Hepatocyte (in vitro differentiated cells): Measurements from ENCODE around the gene STK38. TPM values are rescaled to one million over a fixed set of nuclear protein-coding genes. Genes with fewer than 3 reads are reported as not detected.
A peak's percentile ranks its signal among the peaks of the same experiment; 100 is the strongest.

Experiments used
- DNase-seq: peaks from one replicate; pipeline ENCODE4 v3.0.0-alpha.2; 2016; ENCODE audit warnings: low spot score
- H2AFZ ChIP-seq: fragments of 200-600 bp; sonication (generic); 2 replicates; pipeline ENCODE4 v1.6.0; 2016; ENCODE audit warnings: antibody characterized with exemption, mild to moderate bottlenecking
- H3K27ac ChIP-seq: fragments of 200-600 bp; sonication (generic); 2 replicates; pipeline ENCODE4 v1.5.1; 2016; ENCODE audit warnings: mild to moderate bottlenecking
- H3K27me3 ChIP-seq: fragments of 200-600 bp; sonication (generic); 2 replicates; pipeline ENCODE4 v1.6.1; 2016
- H3K36me3 ChIP-seq: fragments of 200-600 bp; sonication (generic); replicated peaks from 2 replicates; pipeline ENCODE4 v1.5.1; 2016; ENCODE audit warnings: low read depth; ENCODE audit not compliant: insufficient read depth
- H3K4me1 ChIP-seq: fragments of 200-600 bp; sonication (generic); 2 replicates; pipeline ENCODE4 v1.5.1; 2016; ENCODE audit warnings: mild to moderate bottlenecking, moderate library complexity; ENCODE audit not compliant: insufficient read depth
- H3K4me2 ChIP-seq: fragments of 200-600 bp; sonication (generic); 2 replicates; pipeline ENCODE4 v1.6.0; 2016
- H3K4me3 ChIP-seq: fragments of 200-600 bp; sonication (generic); 2 replicates; pipeline ENCODE4 v1.5.1; 2016; ENCODE audit warnings: mild to moderate bottlenecking
- H3K79me2 ChIP-seq: fragments of 200-600 bp; sonication (generic); 2 replicates; pipeline ENCODE4 v1.6.0; 2017; ENCODE audit warnings: mild to moderate bottlenecking
- H3K9me2 ChIP-seq: fragments of 200-600 bp; sonication (generic); replicated peaks from 2 replicates; pipeline ENCODE4 v1.6.0; 2017; ENCODE audit warnings: mild to moderate bottlenecking; ENCODE audit not compliant: insufficient read depth
- H3K9me3 ChIP-seq: fragments of 200-600 bp; sonication (generic); 2 replicates; pipeline ENCODE4 v1.5.1; 2016; ENCODE audit warnings: low read depth, mild to moderate bottlenecking
- H4K20me1 ChIP-seq: fragments of 200-600 bp; sonication (generic); 2 replicates; pipeline ENCODE4 v1.6.0; 2016; ENCODE audit warnings: mild to moderate bottlenecking; ENCODE audit not compliant: insufficient read depth, poor library complexity, severe bottlenecking
- CTCF ChIP-seq: fragments of 200-600 bp; sonication (generic); IDR thresholded peaks from 2 replicates; pipeline ENCODE4 v1.5.1; 2016; ENCODE audit warnings: antibody characterized with exemption, mild to moderate bottlenecking; ENCODE audit not compliant: poor library complexity
- EZH2 ChIP-seq: fragments of 200-600 bp; sonication (generic); IDR thresholded peaks from 2 replicates; pipeline ENCODE4 v1.6.1; 2016; ENCODE audit warnings: antibody characterized with exemption, mild to moderate bottlenecking, borderline replicate concordance
- EZH2phosphoT487 ChIP-seq: fragments of 200-600 bp; sonication (generic); IDR thresholded peaks from one replicate; pipeline ENCODE4 v1.6.1; 2018; ENCODE audit warnings: antibody characterized with exemption, mild to moderate bottlenecking, low read depth, moderate library complexity; ENCODE audit not compliant: unreplicated experiment, severe bottlenecking
- WGBS: methylation state at CpG from one replicate; pipeline ENCODE4 v1.1.6; 2016; ENCODE audit warnings: low lambda C conversion rate; ENCODE audit errors: missing lambda C conversion rate; 5-methylcytosine and 5-hydroxymethylcytosine counted together
- polyA plus RNA-seq: library from polyadenylated mRNA; unstranded; fragments of >200 nt; fragmentation: Nextera tagmentation; extraction: Ambion mirVana; gene quantifications from 2 replicates; pipeline ENCODE4 v1.2.1, GENCODE V29; 2016
- total RNA-seq: library from RNA; depleted of rRNA; stranded (reverse); fragments of >200 nt; gene quantifications from 2 replicates; pipeline ENCODE4 v1.2.3, GENCODE V29; 2014

Gene STK38
- total and polyA plus RNA-seq, 2 experiments from 2014 or later: 27.7 to 39.1 TPM

GRCh38 chr6:36570264-36570663, 23.0 kb upstream of the STK38 start:
- no peaks in the 10 kb centered on the region for H3K9me3 ChIP-seq
- H3K27me3 ChIP-seq: no peaks in the 10 kb centered on the region
- no peak overlapping the region for H3K4me3 ChIP-seq
- no peaks in the 10 kb centered on the region for H3K9me2 ChIP-seq
- no peaks in the 10 kb centered on the region for H3K4me1 ChIP-seq
- H3K27ac ChIP-seq: no peak overlapping the region
- H3K79me2 ChIP-seq: no peaks in the 10 kb centered on the region
- H3K4me2 ChIP-seq: no peak overlapping the region
- no peaks in the 10 kb centered on the region for H3K36me3 ChIP-seq
- WGBS: 94% methylated on average over 2 of the region's 2 CpGs
- no peak overlapping the region for H2AFZ ChIP-seq
- DNase-seq: no peak
- TF ChIP-seq EZH2phosphoT487 (no peak), CTCF (no peak)
- no peaks in the 10 kb centered on the region for H4K20me1 ChIP-seq

- Histone ChIP-seq H3K4me1 (peaks cover 4% of the 10 kb centered on the region), H3K4me3 (no peak overlapping the region), H3K9me2 (no peaks in the 10 kb centered on the region), H3K27ac (peak overlapping the region; percentile 59), H2AFZ (no peak overlapping the region), H3K4me2 (no peak overlapping the region), H3K36me3 (no peaks in the 10 kb centered on the region), H3K79me2 (no peaks in the 10 kb centered on the region), H3K9me3 (no peaks in the 10 kb centered on the region), H4K20me1 (no peaks in the 10 kb centered on the region), H3K27me3 (no peaks in the 10 kb centered on the region)
- 74% methylated on average over 8 of the region's 8 CpGs for WGBS
- peak; percentile 68 for DNase-seq
- TF ChIP-seq CTCF (no peak), EZH2phosphoT487 (no peak), EZH2 (no peak)
Measured at GRCh38 chr6:36566418-36566905, 19.2 kb upstream of the STK38 start.

DNA sequence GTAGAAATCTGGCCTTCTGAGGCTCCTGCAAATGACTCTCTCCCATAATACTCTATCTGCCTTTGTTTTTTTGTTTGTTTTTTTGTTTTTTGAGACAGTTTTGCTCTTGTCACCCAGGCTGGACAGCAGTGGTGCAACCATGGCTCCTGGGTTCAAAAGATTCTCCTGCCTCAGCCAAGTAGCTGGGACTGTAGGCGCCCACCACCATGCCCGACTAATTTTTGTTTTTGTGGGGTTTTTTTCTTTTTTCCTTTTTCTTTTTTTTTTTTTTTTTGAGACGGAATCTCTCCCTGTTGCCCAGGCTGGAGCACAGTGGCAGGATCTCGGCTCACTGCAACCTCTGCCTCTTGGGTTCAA, 16.6 kb upstream of the STK38 start:
- Histone ChIP-seq H3K36me3 (no peaks in the 10 kb centered on the region), H3K4me2 (no peak overlapping the region), H4K20me1 (no peaks in the 10 kb centered on the region), H3K4me1 (peaks cover 4% of the 10 kb centered on the region), H3K27ac (peak overlapping the region; percentile 30), H3K9me2 (no peaks in the 10 kb centered on the region), H2AFZ (peak overlapping the region; percentile 9), H3K9me3 (no peaks in the 10 kb centered on the region), H3K79me2 (no peaks in the 10 kb centered on the region), H3K27me3 (no peaks in the 10 kb centered on the region), H3K4me3 (no peak overlapping the region)
- TF ChIP-seq CTCF (no peak), EZH2 (no peak), EZH2phosphoT487 (no peak)
- 86% methylated on average over 4 of the region's 4 CpGs for WGBS
- no peak for DNase-seq
